IMR-90 (cell line): Measurements from ENCODE around the gene ABCA2. TPM values are rescaled to one million over a fixed set of nuclear protein-coding genes. Genes with fewer than 3 reads are reported as not detected.

Experiments
- ATAC-seq: fragments of 200-7000 bp; cut with Tn5 transposase; 2 replicates; pipeline ENCODE4 v1.9.1; 2020; ENCODE audit warnings: low read depth, mild to moderate bottlenecking, moderate library complexity
- BruUV-seq: library from RNA; stranded (reverse); fragments of 400-500 nt; replicated peaks from 2 replicates; lab custom pipeline; 2021; lab: Mats Ljungman, UMichigan
- CTCF ChIA-PET: fragments of 300-600 bp; formaldehyde crosslinking; extraction: SDS; loops from one replicate; lab custom pipeline; 2021; ENCODE audit warnings: antibody characterized with exemption; lab: Yijun Ruan, JAX
- POLR2A ChIA-PET: fragments of 300-600 bp; sonication (Branson Sonifier 250); formaldehyde crosslinking; loops from one replicate; lab custom pipeline; 2022; ENCODE audit warnings: antibody characterized with exemption; ENCODE audit not compliant: unreplicated experiment; lab: Charles Lee
- DNase-seq: peaks from one replicate; pipeline ENCODE4 v3.0.0; 2013
- H2AFZ ChIP-seq: replicated peaks from 2 replicates; pipeline ENCODE3; 2013; ENCODE audit warnings: low read length, mild to moderate bottlenecking; ENCODE audit not compliant: poor library complexity
- H2AK5ac ChIP-seq: 2 replicates; pipeline ENCODE4 v1.6.1; 2013; ENCODE audit warnings: low read depth, low read length, inconsistent platforms
- H2AK9ac ChIP-seq: replicated peaks from 2 replicates; pipeline ENCODE3; 2013; ENCODE audit warnings: mild to moderate bottlenecking, low read depth, low read length, moderate library complexity; ENCODE audit not compliant: poor library complexity
- H2BK120ac ChIP-seq: 2 replicates; pipeline ENCODE4 v1.6.1; 2013; ENCODE audit warnings: low read depth, low read length, inconsistent platforms
- H2BK15ac ChIP-seq: 3 replicates; pipeline ENCODE4 v1.6.1; 2013; ENCODE audit warnings: low read depth, low read length, inconsistent platforms
- H2BK20ac ChIP-seq: 2 replicates; pipeline ENCODE4 v1.6.1; 2013; ENCODE audit warnings: low read depth, mild to moderate bottlenecking, inconsistent platforms, low read length, moderate library complexity
- H2BK5ac ChIP-seq: 2 replicates; pipeline ENCODE4 v1.6.1; 2013; ENCODE audit warnings: mild to moderate bottlenecking, low read depth, low read length, inconsistent platforms; ENCODE audit not compliant: poor library complexity, severe bottlenecking
- H3K14ac ChIP-seq: replicated peaks from 2 replicates; pipeline ENCODE4 v1.6.1; 2013; ENCODE audit warnings: low read depth, low read length, inconsistent platforms
- H3K18ac ChIP-seq: 2 replicates; pipeline ENCODE4 v1.6.1; 2013; ENCODE audit warnings: low read depth, low read length, control low read depth
- H3K23ac ChIP-seq: 2 replicates; pipeline ENCODE4 v1.6.1; 2013; ENCODE audit warnings: low read depth, low read length, inconsistent platforms
- H3K27ac ChIP-seq: 2 replicates; pipeline ENCODE4 v1.5.1; 2013; ENCODE audit warnings: mild to moderate bottlenecking, control low read depth, low read length; ENCODE audit not compliant: insufficient read depth
- H3K27me3 ChIP-seq: 2 replicates; pipeline ENCODE4 v1.6.1; 2013; ENCODE audit warnings: low read length; ENCODE audit not compliant: control insufficient read depth, insufficient read depth
- H3K36me3 ChIP-seq: 2 replicates; pipeline ENCODE4 v1.6.1; 2013; ENCODE audit warnings: low read length, mixed read lengths; ENCODE audit not compliant: control insufficient read depth, insufficient read depth
- H3K4ac ChIP-seq: 2 replicates; pipeline ENCODE4 v1.6.1; 2013; ENCODE audit warnings: low read depth, low read length, inconsistent platforms
- H3K4me1 ChIP-seq: 2 replicates; pipeline ENCODE4 v1.6.1; 2013; ENCODE audit warnings: low read length, mixed read lengths; ENCODE audit not compliant: control insufficient read depth, insufficient read depth
- H3K4me2 ChIP-seq: 2 replicates; pipeline ENCODE4 v1.6.1; 2013; ENCODE audit warnings: low read depth, mild to moderate bottlenecking, control low read depth, low read length, moderate library complexity
- H3K4me3 ChIP-seq: 2 replicates; pipeline ENCODE4 v1.5.1; 2013; ENCODE audit warnings: low read depth, mild to moderate bottlenecking, control low read depth, low read length, moderate library complexity; ENCODE audit not compliant: insufficient read depth
- H3K56ac ChIP-seq: 2 replicates; pipeline ENCODE4 v1.6.1; 2013; ENCODE audit warnings: low read length, inconsistent platforms; ENCODE audit not compliant: insufficient read depth; ENCODE audit errors: extremely low read depth
- H3K79me1 ChIP-seq, 2 experiments: 2 replicates each; pipeline ENCODE4 v1.6.1; 2013; ENCODE audit warnings: low read length in 2 of 2, inconsistent platforms in 1 of 2, low read depth in 1 of 2
- H3K9ac ChIP-seq: 2 replicates; pipeline ENCODE4 v1.6.1; 2013; ENCODE audit warnings: low read depth, low read length, control low read depth
- H3K9me1 ChIP-seq: 2 replicates; pipeline ENCODE4 v1.6.1; 2013; ENCODE audit warnings: low read length, inconsistent platforms; ENCODE audit not compliant: insufficient read depth
- H3K9me3 ChIP-seq: 2 replicates; pipeline ENCODE4 v1.6.1; 2013; ENCODE audit warnings: low read length; ENCODE audit not compliant: control insufficient read depth, insufficient read depth
- H4K20me1 ChIP-seq: 2 replicates; pipeline ENCODE4 v1.6.1; 2013; ENCODE audit warnings: low read length, inconsistent platforms; ENCODE audit not compliant: insufficient read depth
- H4K5ac ChIP-seq: 2 replicates; pipeline ENCODE4 v1.6.1; 2013; ENCODE audit warnings: mild to moderate bottlenecking, low read depth, low read length, control low read depth
- H4K8ac ChIP-seq, 2 experiments: 2 replicates each; pipeline ENCODE4 v1.6.1; 2013; ENCODE audit warnings: low read depth in 2 of 2, low read length in 2 of 2, control low read depth in 1 of 2, inconsistent platforms in 1 of 2
- H4K91ac ChIP-seq: 2 replicates; pipeline ENCODE4 v1.6.1; 2013; ENCODE audit warnings: low read depth, low read length, inconsistent platforms; ENCODE audit not compliant: insufficient read depth
- MXI1 ChIP-seq: IDR thresholded peaks from 2 replicates; pipeline ENCODE4 v1.6.1; 2012; ENCODE audit warnings: low read depth, mild to moderate bottlenecking, low read length, moderate library complexity, borderline replicate concordance
- WGBS, 2 experiments: methylation state at CpG; one replicate each; pipeline versions ENCODE4 v1.1.5 to v1.1.7; 2013; ENCODE audit warnings: missing lambda C conversion rate in 2 of 2; ENCODE audit not compliant: insufficient read length in 1 of 2; ENCODE audit errors: extremely low coverage in 2 of 2; 5-methylcytosine and 5-hydroxymethylcytosine counted together
- dilution Hi-C: fragments of 300-500 bp; cut with HindIII; formaldehyde crosslinking; loops from one replicate; pipeline ENCODE4 v1.14.3; 2018; ENCODE audit warnings: low sequenced_read_pairs; ENCODE audit not compliant: unreplicated experiment
- in situ Hi-C: fragments of 300-500 bp; cut with MboI; formaldehyde crosslinking; loops from 3 replicates; pipeline ENCODE4 v1.14.3; 2019; ENCODE audit warnings: low sequenced_read_pairs, inconsistent platforms, mixed read lengths
- intact Hi-C: fragments of 100-400 bp; cut with micrococcal nuclease; formaldehyde crosslinking; loops from 2 replicates; pipeline ENCODE4 v1.10.0; 2022
- polyA plus RNA-seq, 3 experiments: library from polyadenylated mRNA; depleted of rRNA; stranded (reverse); fragments of >200 nt; gene quantifications; 2 replicates each; pipeline ENCODE4 v1.2.3, GENCODE V29; 2012; ENCODE audit warnings: low replicate concordance in 1 of 3
- total RNA-seq: library from RNA; depleted of rRNA; stranded (reverse); fragments of >200 nt; gene quantifications from 2 replicates; pipeline ENCODE4 v1.2.3, GENCODE V29; 2012

ABCA2 gene
- total and polyA plus RNA-seq, 2 of the 4 experiments (the other 2 are of a cell fraction) = 3.8 to 46.0 TPM

- peak overlapping the region; percentile 28 for H2AK9ac ChIP-seq
- H4K91ac ChIP-seq = no peak overlapping the region
- H3K27me3 ChIP-seq = no peaks in the 10 kb centered on the region
- H3K9me3 ChIP-seq = no peaks in the 10 kb centered on the region
- H4K8ac ChIP-seq = no peak overlapping the region
- H2BK5ac ChIP-seq = no peak overlapping the region
- H3K9me1 ChIP-seq = no peaks in the 10 kb centered on the region
- no peak overlapping the region for H3K23ac ChIP-seq
- BruUV-seq = TSS peak; percentile 31
- no peak overlapping the region for H2BK120ac ChIP-seq
- DNase-seq = no peak
- H3K36me3 ChIP-seq = peaks cover 49% of the 10 kb centered on the region
- H3K27ac ChIP-seq = no peak overlapping the region
- in situ Hi-C loops (no loop called here), intact Hi-C loops (no loop called here), dilution Hi-C loops (no loop called here)
- ATAC-seq = no peak
- H3K56ac ChIP-seq = no peak overlapping the region
- ChIA-PET POLR2A (no interaction called here), CTCF (no interaction called here)
- no peak overlapping the region for H4K5ac ChIP-seq
- H3K4me2 ChIP-seq = no peak overlapping the region
- H2BK15ac ChIP-seq = no peak overlapping the region
- H3K14ac ChIP-seq = no peak overlapping the region
- H3K4me3 ChIP-seq = no peak overlapping the region
- H3K4ac ChIP-seq = no peak overlapping the region
- WGBS, 2 experiments = 90% methylated on average over 18 of the region's 67 CpGs; no CpG with 5 or more reads in 1 of the 2 experiments
- no peaks in the 10 kb centered on the region for H3K79me1 ChIP-seq
- no peaks in the 10 kb centered on the region for H3K4me1 ChIP-seq
- no peak overlapping the region for H2BK20ac ChIP-seq
- no peak overlapping the region for H3K18ac ChIP-seq
- H2AK5ac ChIP-seq = no peak overlapping the region
- H2AFZ ChIP-seq = no peak overlapping the region
- H3K9ac ChIP-seq = no peak overlapping the region
- no peaks in the 10 kb centered on the region for H4K20me1 ChIP-seq
- TF ChIP-seq MXI1 = no peak
Observed at GRCh38 chr9:137012694-137013570, 15.1 kb downstream of the ABCA2 start.
